GM12878 (cell line): ENCODE measurements around the gene ELP1.

Experiments used
- CTCF ChIP-seq, 3 experiments: IDR thresholded peaks in 2 of 3; conservative IDR thresholded peaks in 1 of 3; 2 replicates each; pipeline ENCODE4 v1.5.1; 2011; ENCODE audit warnings: low read depth in 3 of 3, low read length in 3 of 3, mild to moderate bottlenecking in 3 of 3, control low read depth in 2 of 3, moderate library complexity in 2 of 3, inconsistent platforms in 1 of 3, mixed read lengths in 1 of 3; ENCODE audit not compliant: control insufficient read depth in 2 of 3, insufficient read depth in 1 of 3; ENCODE audit errors: extremely low read depth in 1 of 3
- DPF2 ChIP-seq: fragments of 450-650 bp; IDR thresholded peaks from 2 replicates; pipeline ENCODE4 v1.6.1; 2017; ENCODE audit warnings: mild to moderate bottlenecking
- E2F8 ChIP-seq: fragments of 450-650 bp; IDR thresholded peaks from 2 replicates; pipeline ENCODE4 v1.6.1; 2018; ENCODE audit warnings: mild to moderate bottlenecking, low read depth, moderate library complexity; ENCODE audit not compliant: partially characterized antibody
- ESRRA ChIP-seq: IDR thresholded peaks from 2 replicates; pipeline ENCODE4 v1.6.1; 2012; ENCODE audit warnings: mild to moderate bottlenecking, low read length, improper control_type of control experiment
- FOXM1 ChIP-seq: IDR thresholded peaks from 2 replicates; pipeline ENCODE4 v1.6.1; 2012; ENCODE audit warnings: low read depth, mild to moderate bottlenecking, inconsistent platforms, low read length, moderate library complexity
- GATAD2B ChIP-seq: fragments of 450-650 bp; conservative IDR thresholded peaks from 2 replicates; pipeline ENCODE4 v1.6.1; 2017; ENCODE audit warnings: low read depth, mild to moderate bottlenecking, moderate library complexity
- JUNB ChIP-seq: IDR thresholded peaks from 2 replicates; pipeline ENCODE4 v1.6.1; 2016; ENCODE audit warnings: antibody characterized with exemption, mild to moderate bottlenecking
- RBBP5 ChIP-seq: fragments of 200-600 bp; sonication (generic); conservative IDR thresholded peaks from 2 replicates; pipeline ENCODE4 v1.6.1; 2016
- SIN3A ChIP-seq: IDR thresholded peaks from 2 replicates; pipeline ENCODE4 v1.6.1; 2012; ENCODE audit warnings: low read depth, low read length, improper control_type of control experiment
- STAT3 ChIP-seq: IDR thresholded peaks from 2 replicates; pipeline ENCODE4 v1.6.1; 2011; ENCODE audit warnings: low read depth, low read length, improper control_type of control experiment
- TAF1 ChIP-seq: IDR thresholded peaks from 2 replicates; pipeline ENCODE4 v1.6.1; 2011; ENCODE audit warnings: mild to moderate bottlenecking, low read depth, low read length, borderline replicate concordance
- ZNF24 ChIP-seq: fragments of 450-650 bp; IDR thresholded peaks from 2 replicates; pipeline ENCODE4 v1.6.1; 2017; ENCODE audit warnings: antibody characterized with exemption, mild to moderate bottlenecking
- TF ChIP-seq, protein P1 (sequence below): fragments of 450-650 bp; IDR thresholded peaks from 2 replicates; pipeline ENCODE4 v1.6.1; 2017; ENCODE audit warnings: mild to moderate bottlenecking

DNA sequence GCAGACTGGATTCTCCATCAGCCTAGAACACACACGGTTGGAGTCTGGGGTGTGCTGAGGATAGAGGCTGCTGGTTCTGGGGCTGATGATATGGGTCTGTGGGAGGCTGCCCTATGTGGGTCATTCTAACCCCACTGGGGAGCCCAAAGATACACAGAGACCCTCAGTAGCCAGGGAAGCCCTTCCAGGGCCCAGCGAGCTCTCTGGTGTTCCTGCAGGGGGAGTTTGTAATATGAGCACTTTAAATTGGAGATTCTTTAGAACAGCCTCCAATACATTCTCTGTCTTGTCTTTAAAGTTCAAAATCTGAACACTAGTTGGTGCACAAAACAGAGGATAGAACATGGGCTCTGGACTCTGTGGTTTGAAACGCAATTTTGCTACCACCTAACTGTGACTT is 69.5 kb downstream of the ELP1 start:
- TF ChIP-seq SIN3A (no peak), E2F8 (no peak), CTCF (IDR thresholded peaks at IDR 0.05 in 2 of 3, conservative IDR thresholded peaks at IDR 0.05 in 1 of 3; ENCODE audit: control insufficient read depth in 2 of 3, extremely low read depth in 1 of 3, insufficient read depth in 1 of 3, low read depth in 3 of 3, low read length in 3 of 3) (no peak), FOXM1 (no peak), DPF2 (no peak), JUNB (no peak), RBBP5 (no peak), STAT3 (no peak), ZNF24 (no peak), TAF1 (no peak), GATAD2B (no peak), ESRRA (no peak)
- TF ChIP-seq, protein P1, sequence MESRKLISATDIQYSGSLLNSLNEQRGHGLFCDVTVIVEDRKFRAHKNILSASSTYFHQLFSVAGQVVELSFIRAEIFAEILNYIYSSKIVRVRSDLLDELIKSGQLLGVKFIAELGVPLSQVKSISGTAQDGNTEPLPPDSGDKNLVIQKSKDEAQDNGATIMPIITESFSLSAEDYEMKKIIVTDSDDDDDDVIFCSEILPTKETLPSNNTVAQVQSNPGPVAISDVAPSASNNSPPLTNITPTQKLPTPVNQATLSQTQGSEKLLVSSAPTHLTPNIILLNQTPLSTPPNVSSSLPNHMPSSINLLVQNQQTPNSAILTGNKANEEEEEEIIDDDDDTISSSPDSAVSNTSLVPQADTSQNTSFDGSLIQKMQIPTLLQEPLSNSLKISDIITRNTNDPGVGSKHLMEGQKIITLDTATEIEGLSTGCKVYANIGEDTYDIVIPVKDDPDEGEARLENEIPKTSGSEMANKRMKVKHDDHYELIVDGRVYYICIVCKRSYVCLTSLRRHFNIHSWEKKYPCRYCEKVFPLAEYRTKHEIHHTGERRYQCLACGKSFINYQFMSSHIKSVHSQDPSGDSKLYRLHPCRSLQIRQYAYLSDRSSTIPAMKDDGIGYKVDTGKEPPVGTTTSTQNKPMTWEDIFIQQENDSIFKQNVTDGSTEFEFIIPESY = no peak
